HepG2 (cell line): ENCODE results near the gene TNFSF8. TPM values are rescaled to one million over a fixed set of nuclear protein-coding genes. Genes with fewer than 3 reads are reported as not detected.

Source experiments
- CCAR2 ChIP-seq: fragments of 200-400 bp; formaldehyde crosslinking; optimal IDR thresholded peaks from 2 replicates; pipeline ENCODE3; 2018; ENCODE audit warnings: low read depth, mild to moderate bottlenecking, low read length, moderate library complexity
- DBP ChIP-seq: sonication (generic); formaldehyde crosslinking; IDR thresholded peaks from 2 replicates; pipeline ENCODE4 v1.4.0; 2020; ENCODE audit warnings: missing genetic modification reagents; ENCODE audit errors: not compliant biosample characterization
- FOSL2 ChIP-seq: sonication (generic); formaldehyde crosslinking; IDR thresholded peaks from 2 replicates; pipeline ENCODE4 v1.4.0; 2020; ENCODE audit warnings: missing genetic modification reagents
- FOXA3 ChIP-seq: IDR thresholded peaks from 2 replicates; pipeline ENCODE4 v1.6.1; 2016; ENCODE audit warnings: missing genetic modification reagents, missing compliant biosample characterization
- FOXP1 ChIP-seq, 2 experiments: fragments of 450-650 bp in 1 of 2; IDR thresholded peaks; 2 replicates each; pipeline ENCODE4 v1.6.1; 2017 to 2018; ENCODE audit warnings: antibody characterized with exemption in 1 of 2
- HIC2 ChIP-seq: sonication (generic); formaldehyde crosslinking; IDR thresholded peaks from 2 replicates; pipeline ENCODE4 v1.9.0; 2022; ENCODE audit warnings: low read depth, missing genetic modification reagents
- IRF1 ChIP-seq: sonication (generic); formaldehyde crosslinking; IDR thresholded peaks from 2 replicates; pipeline ENCODE4 v1.4.0; 2020; ENCODE audit warnings: low read depth, mild to moderate bottlenecking, missing genetic modification reagents
- MBNL3 ChIP-seq: fragments of 250-450 bp; sonication (Bioruptor Pico); conservative IDR thresholded peaks from 2 replicates; pipeline ENCODE4 v1.8.0; 2022; ENCODE audit warnings: mild to moderate bottlenecking, inconsistent platforms
- MYPOP ChIP-seq: sonication (generic); formaldehyde crosslinking; IDR thresholded peaks from 2 replicates; pipeline ENCODE4 v1.8.1; 2023; ENCODE audit warnings: mild to moderate bottlenecking, moderate library complexity, missing genetic modification reagents
- PLRG1 ChIP-seq: fragments of 450-650 bp; conservative IDR thresholded peaks from 2 replicates; pipeline ENCODE4 v1.6.1; 2016
- REPIN1 ChIP-seq: sonication (generic); formaldehyde crosslinking; IDR thresholded peaks from 2 replicates; pipeline ENCODE4 v1.8.0; 2022; ENCODE audit warnings: missing genetic modification reagents, low read depth, mild to moderate bottlenecking, borderline replicate concordance
- RFX1 ChIP-seq: fragments of 450-650 bp; IDR thresholded peaks from 2 replicates; pipeline ENCODE4 v1.6.1; 2017
- RXRA ChIP-seq: sonication (generic); formaldehyde crosslinking; IDR thresholded peaks from 2 replicates; pipeline ENCODE4 v1.5.1; 2020; ENCODE audit warnings: missing genetic modification reagents
- SOX13 ChIP-seq, 3 experiments: fragments of 450-650 bp in 1 of 3; sonication (generic) in 1 of 3; formaldehyde crosslinking in 1 of 3; IDR thresholded peaks in 2 of 3; conservative IDR thresholded peaks in 1 of 3; 2 replicates each; pipeline versions ENCODE4 v1.5.0 to v1.6.1; 2016 to 2020; ENCODE audit warnings: antibody characterized with exemption in 1 of 3, mild to moderate bottlenecking in 1 of 3, missing compliant biosample characterization in 1 of 3, missing genetic modification reagents in 1 of 3, moderate library complexity in 1 of 3
- ZBTB21 ChIP-seq: sonication (generic); formaldehyde crosslinking; IDR thresholded peaks from 2 replicates; pipeline ENCODE4 v1.4.0; 2020; ENCODE audit warnings: missing genetic modification reagents
- ZFY ChIP-seq: sonication (generic); formaldehyde crosslinking; IDR thresholded peaks from 2 replicates; pipeline ENCODE4 v1.4.0; 2020; ENCODE audit warnings: missing genetic modification reagents
- ZNF101 ChIP-seq: sonication (generic); formaldehyde crosslinking; IDR thresholded peaks from 2 replicates; pipeline ENCODE4 v1.4.0; 2020; ENCODE audit warnings: mild to moderate bottlenecking, low read depth, missing genetic modification reagents, borderline replicate concordance
- ZNF263 ChIP-seq: sonication (generic); formaldehyde crosslinking; IDR thresholded peaks from 2 replicates; pipeline ENCODE4 v1.4.0; 2020; ENCODE audit warnings: missing genetic modification reagents
- ZNF343 ChIP-seq: sonication (generic); formaldehyde crosslinking; IDR thresholded peaks from 2 replicates; pipeline ENCODE4 v1.4.0; 2020; ENCODE audit warnings: mild to moderate bottlenecking, missing genetic modification reagents
- ZNF431 ChIP-seq: sonication (generic); formaldehyde crosslinking; IDR thresholded peaks from 2 replicates; pipeline ENCODE4 v1.9.0; 2022; ENCODE audit warnings: missing genetic modification reagents, low read depth, mild to moderate bottlenecking, borderline replicate concordance
- ZNF740 ChIP-seq: sonication (generic); formaldehyde crosslinking; IDR thresholded peaks from 2 replicates; pipeline ENCODE4 v1.4.0; 2020; ENCODE audit warnings: missing genetic modification reagents
- ZNF772 ChIP-seq: sonication (generic); formaldehyde crosslinking; IDR thresholded peaks from 2 replicates; pipeline ENCODE4 v1.5.0; 2020; ENCODE audit warnings: mild to moderate bottlenecking, missing genetic modification reagents
- ZNF792 ChIP-seq: IDR thresholded peaks from 2 replicates; pipeline ENCODE4 v1.6.1; 2016
- ZNF800 ChIP-seq: sonication (generic); formaldehyde crosslinking; IDR thresholded peaks from 2 replicates; pipeline ENCODE4 v1.4.0; 2020; ENCODE audit warnings: missing genetic modification reagents
- polyA plus RNA-seq, 8 experiments: library from polyadenylated mRNA; depleted of rRNA in 3 of 8; stranded (reverse) in 7 of 8; unstranded in 1 of 8; fragments of >200 nt; fragmentation: Illumina TruSeq in 4 of 8; extraction: Trizol in 4 of 8; gene quantifications; 2 replicates each; pipeline versions ENCODE4 v1.2.1 to v1.2.3, GENCODE V29; 2011 to 2016; ENCODE audit warnings: low read depth in 4 of 8, missing spikeins in 1 of 8, mixed read lengths in 1 of 8; ENCODE audit not compliant: insufficient read depth in 1 of 8
- total RNA-seq, 5 experiments: library from RNA; depleted of rRNA; stranded (reverse); fragments of >200 nt; fragmentation: Illumina TruSeq; extraction: Trizol; gene quantifications; 2 replicates each; pipeline ENCODE4 v1.2.3, GENCODE V29; 2016; ENCODE audit warnings: low read depth in 1 of 5

Gene TNFSF8
- total and polyA plus RNA-seq, 2 of the 13 experiments (the other 11 are each of a cell fraction or from before 2014, with no cell fraction given) = not detected

GRCh38 chr9:114884787-114885452, 45.5 kb downstream of the TNFSF8 start (continued):
- TF ChIP-seq MYPOP (CRISPR knock-in tag) = peak; percentile 41; the same call in 1 of the 2 replicates
- TF ChIP-seq IRF1 (CRISPR knock-in tag) = no peak
- TF ChIP-seq ZNF792 = no peak
- no peak for TF ChIP-seq ZNF800 (CRISPR knock-in tag)
- TF ChIP-seq FOXP1 (IDR thresholded peaks at IDR 0.05) = no peak
- TF ChIP-seq FOXP1 (CRISPR knock-in tag; IDR thresholded peaks at IDR 0.05) = peak; percentile 45
- TF ChIP-seq ZNF101 (CRISPR knock-in tag) = no peak
- no peak for TF ChIP-seq ZFY
- TF ChIP-seq RXRA (CRISPR knock-in tag) = no peak; the same call in 1 of the 2 replicates
- TF ChIP-seq FOSL2 (CRISPR knock-in tag) = peak; percentile 68
- no peak for TF ChIP-seq ZNF263 (CRISPR knock-in tag)
- no peak for TF ChIP-seq REPIN1 (CRISPR knock-in tag)
- TF ChIP-seq ZNF431 = no peak
- no peak for TF ChIP-seq ZNF740 (CRISPR knock-in tag)
- TF ChIP-seq RFX1 = no peak
- TF ChIP-seq FOXA3 (CRISPR knock-in tag) = peak; percentile 79
- no peak for TF ChIP-seq DBP (CRISPR knock-in tag)
- TF ChIP-seq ZBTB21 (CRISPR knock-in tag) = peak; percentile 37; the same call in 1 of the 2 replicates
- no peak for TF ChIP-seq SOX13 (IDR thresholded peaks at IDR 0.05)
- peak in 1 of 2 experiments; percentile 70; a peak in 1 of 4 replicates for TF ChIP-seq SOX13 (CRISPR knock-in tag; conservative IDR thresholded peaks at IDR 0.05 in 1 of 2, IDR thresholded peaks at IDR 0.05 in 1 of 2)
- TF ChIP-seq ZNF343 (CRISPR knock-in tag) = no peak
- TF ChIP-seq HIC2 (CRISPR knock-in tag) = peak; percentile 46; the same call in 1 of the 2 replicates
- no peak for TF ChIP-seq MBNL3
- no peak for TF ChIP-seq ZNF772
- TF ChIP-seq CCAR2 = no peak
- no peak for TF ChIP-seq PLRG1
